ENCODE measurements around the gene HMG20B.
A peak's percentile ranks its signal among the peaks of the same experiment; 100 is the strongest.

The HMG20B gene

GRCh38 chr19:3618144-3618810, 45.5 kb downstream of the HMG20B start:
- TF ChIP-seq CTCF (IDR thresholded peaks at IDR 0.05; ENCODE audit: low read depth, low read length), result peak; percentile 94
- H3K4me3 ChIP-seq (ENCODE audit: low read depth, low read length), result no peak overlapping the region

- no peak for TF ChIP-seq CTCF (IDR thresholded peaks at IDR 0.05; ENCODE audit: low read depth, low read length)
- no peak overlapping the region for H3K4me3 ChIP-seq (ENCODE audit: low read depth, low read length)
These were observed 46.3 kb downstream of the HMG20B start for GRCh38 chr19:3618811-3619630.

- H3K4me3 ChIP-seq (ENCODE audit: low read depth, low read length), result no peak overlapping the region
- no peak for TF ChIP-seq CTCF (IDR thresholded peaks at IDR 0.05; ENCODE audit: low read depth, low read length)
These were observed 46.9 kb downstream of the HMG20B start for GRCh38 chr19:3619631-3620012.

GRCh38 chr19:3620145-3620816, 47.5 kb downstream of the HMG20B start:
- H3K4me3 ChIP-seq (ENCODE audit: low read depth, low read length), result no peak overlapping the region
- no peak for TF ChIP-seq CTCF (IDR thresholded peaks at IDR 0.05; ENCODE audit: low read depth, low read length)

- TF ChIP-seq CTCF (IDR thresholded peaks at IDR 0.05; ENCODE audit: low read depth, low read length), result no peak
- H3K4me3 ChIP-seq (ENCODE audit: low read depth, low read length), result no peak overlapping the region
These were observed 48.2 kb downstream of the HMG20B start for GRCh38 chr19:3620817-3621547.

GRCh38 chr19:3621689-3622088, 48.9 kb downstream of the HMG20B start:
- H3K4me3 ChIP-seq (ENCODE audit: low read depth, low read length), result no peak overlapping the region
- TF ChIP-seq CTCF (IDR thresholded peaks at IDR 0.05; ENCODE audit: low read depth, low read length), result no peak
